Middle frontal gyrus (tissue), 1 donor: ENCODE measurements around the gene MAU2.
A peak's percentile ranks its signal among the peaks of the same experiment; 100 is the strongest.

Experiments
- DNase-seq: peaks from one replicate; pipeline ENCODE4 v3.0.0-alpha.2; 2015; ENCODE audit warnings: low spot score; ENCODE audit errors: extremely low spot score

Gene MAU2

GRCh38 chr19:19320361-19321140, at the start of gene MAU2, which contains the start of gene SUGP1:
Gene MAU2 (plus strand): TSS chr19:19320829. CDS start chr19:19320860, 31 bp downstream.
Gene SUGP1 (minus strand): TSS chr19:19320509. CDS start chr19:19320496, 13 bp downstream.
- DNase-seq = peak; percentile 77

- DNase-seq = no peak
These were observed 48.6 kb upstream of the MAU2 start for GRCh38 chr19:19271828-19272599.

DNA sequence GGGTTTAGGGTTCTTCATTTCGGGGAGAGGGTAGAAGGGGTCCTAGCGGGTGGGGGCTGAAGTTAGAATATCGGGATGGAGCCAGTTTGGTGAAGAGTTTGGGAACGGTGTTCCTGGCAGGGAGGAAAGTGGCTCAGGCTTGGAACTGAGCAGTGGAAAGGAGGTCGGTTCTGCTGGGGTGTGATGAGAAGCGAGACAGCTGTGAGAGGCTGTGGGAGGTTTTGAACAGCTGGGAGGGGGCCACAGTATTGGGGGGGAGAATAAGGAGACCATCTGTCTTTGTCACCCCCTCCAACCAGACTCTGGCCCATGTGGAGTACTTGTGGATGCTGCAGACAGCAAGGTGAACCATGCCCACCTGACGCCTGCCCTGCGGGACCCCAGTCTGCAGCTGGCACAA, 46.5 kb upstream of the MAU2 start:
- DNase-seq = no peak

- DNase-seq = no peak
These were observed 45.7 kb upstream of the MAU2 start for GRCh38 chr19:19274716-19275565.

- no peak for DNase-seq
These were observed 44.2 kb upstream of the MAU2 start for GRCh38 chr19:19276386-19276785.

DNA sequence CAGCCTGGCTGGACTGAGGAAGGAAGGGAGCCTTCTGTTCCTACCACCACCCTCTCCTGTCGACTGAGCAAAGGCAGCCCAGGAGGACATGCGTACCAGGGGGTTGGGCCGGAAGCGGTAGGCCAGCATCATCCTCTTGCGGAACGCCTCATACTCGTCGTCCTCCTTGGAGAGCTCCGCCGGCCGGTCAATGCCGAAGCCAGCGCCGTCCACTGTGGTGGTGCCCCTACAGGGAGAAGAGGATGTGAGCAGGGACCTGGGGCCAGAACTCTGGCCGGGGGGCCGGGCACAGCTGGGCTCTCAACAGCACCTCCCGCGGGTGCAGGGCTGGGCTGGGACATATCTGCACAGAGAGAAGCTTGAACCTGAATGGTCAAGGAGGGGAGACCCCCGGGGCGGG, 43.8 kb upstream of the MAU2 start:
- no peak for DNase-seq

DNA sequence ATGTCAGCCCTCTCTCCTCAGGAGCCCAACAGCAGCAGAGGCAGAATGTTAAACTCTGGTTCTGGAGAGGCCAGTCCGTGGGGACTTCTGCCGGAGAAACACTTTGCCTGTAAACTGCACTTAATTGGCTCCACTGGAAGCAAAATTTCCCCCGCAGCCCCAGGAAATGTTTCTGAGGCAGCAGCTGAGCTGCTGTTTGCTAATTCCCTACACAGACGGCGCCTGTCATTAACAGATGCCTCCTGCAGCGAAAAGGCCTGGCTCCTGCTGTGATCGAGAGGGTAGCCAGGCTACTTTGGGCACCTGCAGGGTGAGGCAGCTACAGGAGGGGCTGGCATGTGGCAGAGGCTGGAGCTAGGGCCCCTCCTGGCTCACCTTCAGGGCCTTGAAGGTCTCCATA, 42.3 kb upstream of the MAU2 start:
- no peak for DNase-seq

DNA sequence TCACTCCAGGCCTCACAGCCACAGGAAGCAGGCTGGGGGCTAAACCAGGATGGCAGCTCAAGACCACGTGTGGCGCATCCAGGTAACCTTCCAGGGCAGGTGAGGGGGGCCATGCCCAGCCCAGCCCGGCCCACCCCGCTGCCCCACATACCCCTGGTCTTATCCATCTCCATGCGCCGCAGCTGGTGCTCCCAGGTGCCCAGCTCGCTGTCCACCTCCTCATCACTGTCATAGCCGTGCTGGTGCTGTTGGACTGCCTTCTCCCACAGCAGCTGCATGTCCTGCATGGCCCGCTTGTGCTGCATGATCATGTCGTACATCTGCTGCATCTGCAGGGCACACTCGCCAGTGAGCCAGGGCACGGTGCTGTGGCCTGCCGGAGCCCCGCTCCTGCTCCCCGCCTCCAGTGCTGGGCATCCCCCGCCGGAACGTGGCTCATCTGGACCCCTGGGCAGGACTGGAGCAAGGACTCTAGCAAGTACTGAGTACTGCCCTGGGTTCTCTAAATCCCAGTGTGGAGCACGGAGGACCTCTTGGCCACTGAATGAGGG, 41.5 kb upstream of the MAU2 start:
- DNase-seq = no peak

DNA sequence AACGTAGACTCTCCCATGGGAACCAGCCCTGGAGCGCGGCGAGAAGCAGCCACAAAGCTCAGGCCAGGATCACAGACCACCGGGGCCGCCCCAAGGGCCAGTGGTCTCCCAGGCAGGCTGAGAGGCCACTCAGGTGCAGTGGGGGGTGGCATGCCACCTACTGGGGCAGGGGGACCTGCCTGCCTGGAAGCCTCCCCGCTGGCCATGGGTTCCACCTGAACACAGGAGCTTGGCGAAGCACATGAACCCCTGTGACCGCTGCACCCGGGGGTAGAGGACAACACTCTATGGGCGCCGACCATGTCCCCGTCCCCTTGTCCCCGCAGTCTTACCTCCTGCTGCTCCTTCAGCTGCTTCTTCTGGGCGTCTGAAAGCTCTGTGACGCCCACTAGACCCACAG, 40.8 kb upstream of the MAU2 start:
- no peak for DNase-seq

GRCh38 chr19:19280561-19280960, 40.1 kb upstream of the MAU2 start:
- peak; percentile 47 for DNase-seq

GRCh38 chr19:19285686-19286085, 34.9 kb upstream of the MAU2 start:
- no peak for DNase-seq

GRCh38 chr19:19292607-19293006, 28.0 kb upstream of the MAU2 start:
- DNase-seq = no peak

GRCh38 chr19:19294914-19295313, 25.7 kb upstream of the MAU2 start:
- no peak for DNase-seq

DNA sequence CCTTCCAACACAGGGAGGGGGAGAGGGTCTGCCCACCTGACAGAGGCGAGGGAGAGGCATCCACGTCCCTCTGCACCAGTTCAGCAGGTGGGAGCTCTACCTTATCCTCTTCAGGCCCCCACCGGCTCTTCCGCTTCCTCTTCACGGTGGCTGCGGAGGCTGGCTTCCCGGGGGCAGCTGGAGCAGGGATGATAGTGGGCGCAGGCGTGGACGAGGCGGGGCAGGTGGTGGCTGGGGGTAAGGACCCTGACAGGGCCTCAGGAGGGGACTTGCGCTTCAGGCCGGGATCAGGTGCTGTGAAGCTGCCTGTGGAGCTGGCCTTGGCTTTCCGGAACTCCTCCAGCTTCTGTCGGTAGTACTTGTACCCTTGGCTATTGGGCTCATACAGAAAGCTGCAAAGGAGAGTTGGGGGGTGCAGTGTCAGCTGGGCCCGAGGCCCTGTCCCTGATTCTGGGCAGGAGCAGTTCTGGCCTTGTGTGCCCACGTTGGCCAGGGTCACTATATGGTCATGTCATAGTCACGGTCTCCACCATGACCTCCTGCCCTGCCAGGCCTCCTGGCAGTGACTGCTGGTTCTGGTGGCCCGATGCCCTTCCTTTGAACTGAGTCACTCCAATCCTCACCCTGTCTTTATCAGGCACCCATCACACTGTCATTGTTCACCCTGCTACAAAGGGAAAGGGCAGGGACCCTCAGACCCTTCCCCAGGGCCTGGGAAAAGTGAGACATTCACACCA, 23.5 kb upstream of the MAU2 start:
- DNase-seq = no peak

DNA sequence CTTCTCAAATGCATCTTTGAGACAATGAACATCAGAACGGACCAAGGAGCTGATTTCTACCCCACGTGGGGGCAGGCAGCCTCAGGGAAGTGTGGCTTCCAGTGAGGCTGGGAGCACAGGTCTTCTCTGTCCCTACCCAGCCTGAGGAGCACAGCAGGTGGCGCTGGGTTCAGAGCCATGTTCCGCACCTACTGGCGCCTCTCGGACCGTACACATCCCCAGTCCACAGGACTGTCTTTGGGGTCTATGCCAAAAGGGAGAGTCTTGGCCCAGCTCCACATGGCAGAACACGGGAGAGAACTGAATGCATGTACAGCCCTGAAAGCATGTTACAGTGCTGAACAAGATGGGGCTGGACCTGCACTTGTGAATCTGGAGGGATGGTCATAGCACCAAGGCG, 22.9 kb upstream of the MAU2 start:
- no peak for DNase-seq

DNA sequence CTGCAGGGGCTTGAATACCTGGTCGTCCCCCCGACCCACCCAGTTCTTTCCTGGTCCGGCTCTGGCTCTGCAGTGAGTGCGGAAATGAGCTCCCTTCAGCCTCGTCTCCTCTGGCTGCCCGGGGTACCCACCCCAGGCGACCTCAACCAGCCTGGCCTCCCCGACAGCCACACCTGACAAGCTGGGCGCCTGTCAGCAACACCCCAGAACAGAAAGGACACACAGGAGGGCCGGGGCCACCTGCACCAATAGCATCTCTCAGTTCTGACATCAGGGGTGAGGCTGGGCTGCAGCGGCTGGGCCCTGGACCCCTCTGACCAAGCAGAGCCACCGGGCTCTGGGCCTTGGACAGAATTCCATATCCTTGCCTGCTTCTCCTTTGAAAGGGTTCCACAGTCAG, 20.0 kb upstream of the MAU2 start:
- DNase-seq = no peak

DNA sequence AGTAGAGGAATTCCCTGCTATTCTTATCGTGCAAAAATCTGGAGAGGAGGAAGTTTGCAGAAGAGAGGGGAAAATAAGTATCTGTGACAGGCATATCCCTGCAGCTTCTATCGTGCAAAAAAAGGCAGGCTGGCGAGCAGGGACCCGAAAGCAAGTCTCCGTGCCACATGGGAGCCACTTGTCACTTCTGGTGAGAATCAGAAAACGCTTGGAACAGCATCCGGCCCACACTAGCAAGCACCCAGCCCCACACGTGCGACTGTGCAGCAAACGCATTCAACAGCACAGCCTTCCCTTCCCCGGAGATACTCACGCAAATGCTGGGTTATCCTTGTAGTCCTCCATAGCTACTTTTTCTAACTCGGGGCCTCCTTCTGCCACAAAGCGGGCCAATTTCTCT, 17.2 kb upstream of the MAU2 start:
- no peak for DNase-seq

DNA sequence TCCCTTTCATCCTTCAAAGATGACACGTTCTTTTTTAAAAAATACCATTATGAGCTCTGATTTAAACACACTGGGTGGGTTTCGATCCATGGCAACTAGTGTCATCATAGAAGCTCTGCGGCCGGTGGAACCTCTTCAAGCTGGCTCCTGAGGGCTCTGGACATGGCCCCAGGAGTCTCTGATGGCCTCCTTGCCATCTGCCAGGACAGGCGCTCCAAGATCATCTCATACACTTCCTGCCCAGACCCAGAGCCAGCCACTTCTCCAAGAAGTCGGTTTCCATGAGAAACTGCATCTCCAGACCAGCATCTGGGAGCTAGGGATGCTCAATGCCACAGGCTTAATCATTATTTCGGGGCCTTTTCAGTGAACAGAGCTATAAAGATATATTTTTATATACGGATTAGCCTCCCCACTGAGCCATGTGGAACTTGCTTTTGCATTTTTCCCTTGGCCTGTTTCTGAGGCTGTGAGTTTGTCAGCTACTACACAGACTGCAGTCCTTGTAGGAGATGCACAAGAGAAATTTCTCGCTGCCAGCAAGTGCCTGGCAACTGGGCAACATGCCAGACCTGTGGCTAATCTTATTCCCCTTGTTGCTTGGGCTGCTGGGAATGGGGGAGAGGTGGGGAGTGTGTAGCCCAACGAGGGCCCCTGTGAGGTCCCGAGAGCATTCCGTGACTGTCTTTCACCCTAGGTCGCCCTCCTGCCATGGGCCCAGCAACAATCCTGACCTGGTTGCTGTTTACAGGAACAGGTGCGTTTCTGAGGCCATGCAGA, 16.3 kb upstream of the MAU2 start:
- peak; percentile 63 for DNase-seq

DNA sequence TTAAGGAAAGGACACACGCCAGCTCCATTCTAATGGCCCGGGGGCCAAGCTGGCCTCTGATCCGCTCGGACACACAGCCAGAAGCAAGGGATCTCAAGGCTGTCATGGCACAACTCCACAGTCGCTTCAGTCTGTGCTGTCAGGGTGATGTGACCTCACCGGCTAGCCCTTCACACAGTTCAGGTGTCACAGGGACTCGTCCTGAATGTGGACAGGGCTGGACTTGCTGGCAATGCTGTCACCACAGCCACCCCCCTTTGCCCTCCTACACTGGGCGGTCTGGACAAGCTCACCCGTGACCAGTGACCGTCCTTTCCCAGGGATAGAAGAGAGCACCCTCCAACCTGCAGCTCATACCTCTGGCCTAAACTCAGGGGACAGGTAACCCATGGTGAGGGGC, 15.6 kb upstream of the MAU2 start:
- DNase-seq = no peak

- no peak for DNase-seq
These were observed 14.9 kb upstream of the MAU2 start for GRCh38 chr19:19305696-19306095.
